IMR-90 (cell line): ENCODE measurements around the gene PDE11A. TPM values are rescaled to one million over a fixed set of nuclear protein-coding genes. Genes with fewer than 3 reads are reported as not detected.
A peak's percentile ranks its signal among the peaks of the same experiment; 100 is the strongest.

Experiments
- ATAC-seq: fragments of 200-7000 bp; cut with Tn5 transposase; 2 replicates; pipeline ENCODE4 v1.9.1; 2020; ENCODE audit warnings: low read depth, mild to moderate bottlenecking, moderate library complexity
- BruUV-seq: library from RNA; stranded (reverse); fragments of 400-500 nt; replicated peaks from 2 replicates; lab custom pipeline; 2021; lab: Mats Ljungman, UMichigan
- CTCF ChIA-PET: fragments of 300-600 bp; formaldehyde crosslinking; extraction: SDS; loops from one replicate; lab custom pipeline; 2021; ENCODE audit warnings: antibody characterized with exemption; lab: Yijun Ruan, JAX
- POLR2A ChIA-PET: fragments of 300-600 bp; sonication (Branson Sonifier 250); formaldehyde crosslinking; loops from one replicate; lab custom pipeline; 2022; ENCODE audit warnings: antibody characterized with exemption; ENCODE audit not compliant: unreplicated experiment; lab: Charles Lee
- DNase-seq: peaks from one replicate; pipeline ENCODE4 v3.0.0; 2013
- H2AFZ ChIP-seq: replicated peaks from 2 replicates; pipeline ENCODE3; 2013; ENCODE audit warnings: low read length, mild to moderate bottlenecking; ENCODE audit not compliant: poor library complexity
- H2AK5ac ChIP-seq: 2 replicates; pipeline ENCODE4 v1.6.1; 2013; ENCODE audit warnings: low read depth, low read length, inconsistent platforms
- H2AK9ac ChIP-seq: replicated peaks from 2 replicates; pipeline ENCODE3; 2013; ENCODE audit warnings: mild to moderate bottlenecking, low read depth, low read length, moderate library complexity; ENCODE audit not compliant: poor library complexity
- H2BK120ac ChIP-seq: 2 replicates; pipeline ENCODE4 v1.6.1; 2013; ENCODE audit warnings: low read depth, low read length, inconsistent platforms
- H2BK15ac ChIP-seq: 3 replicates; pipeline ENCODE4 v1.6.1; 2013; ENCODE audit warnings: low read depth, low read length, inconsistent platforms
- H2BK20ac ChIP-seq: 2 replicates; pipeline ENCODE4 v1.6.1; 2013; ENCODE audit warnings: low read depth, mild to moderate bottlenecking, inconsistent platforms, low read length, moderate library complexity
- H2BK5ac ChIP-seq: 2 replicates; pipeline ENCODE4 v1.6.1; 2013; ENCODE audit warnings: mild to moderate bottlenecking, low read depth, low read length, inconsistent platforms; ENCODE audit not compliant: poor library complexity, severe bottlenecking
- H3K14ac ChIP-seq: replicated peaks from 2 replicates; pipeline ENCODE4 v1.6.1; 2013; ENCODE audit warnings: low read depth, low read length, inconsistent platforms
- H3K18ac ChIP-seq: 2 replicates; pipeline ENCODE4 v1.6.1; 2013; ENCODE audit warnings: low read depth, low read length, control low read depth
- H3K23ac ChIP-seq: 2 replicates; pipeline ENCODE4 v1.6.1; 2013; ENCODE audit warnings: low read depth, low read length, inconsistent platforms
- H3K27ac ChIP-seq: 2 replicates; pipeline ENCODE4 v1.5.1; 2013; ENCODE audit warnings: mild to moderate bottlenecking, control low read depth, low read length; ENCODE audit not compliant: insufficient read depth
- H3K27me3 ChIP-seq: 2 replicates; pipeline ENCODE4 v1.6.1; 2013; ENCODE audit warnings: low read length; ENCODE audit not compliant: control insufficient read depth, insufficient read depth
- H3K36me3 ChIP-seq: 2 replicates; pipeline ENCODE4 v1.6.1; 2013; ENCODE audit warnings: low read length, mixed read lengths; ENCODE audit not compliant: control insufficient read depth, insufficient read depth
- H3K4ac ChIP-seq: 2 replicates; pipeline ENCODE4 v1.6.1; 2013; ENCODE audit warnings: low read depth, low read length, inconsistent platforms
- H3K4me1 ChIP-seq: 2 replicates; pipeline ENCODE4 v1.6.1; 2013; ENCODE audit warnings: low read length, mixed read lengths; ENCODE audit not compliant: control insufficient read depth, insufficient read depth
- H3K4me2 ChIP-seq: 2 replicates; pipeline ENCODE4 v1.6.1; 2013; ENCODE audit warnings: low read depth, mild to moderate bottlenecking, control low read depth, low read length, moderate library complexity
- H3K4me3 ChIP-seq: 2 replicates; pipeline ENCODE4 v1.5.1; 2013; ENCODE audit warnings: low read depth, mild to moderate bottlenecking, control low read depth, low read length, moderate library complexity; ENCODE audit not compliant: insufficient read depth
- H3K56ac ChIP-seq: 2 replicates; pipeline ENCODE4 v1.6.1; 2013; ENCODE audit warnings: low read length, inconsistent platforms; ENCODE audit not compliant: insufficient read depth; ENCODE audit errors: extremely low read depth
- H3K79me1 ChIP-seq, 2 experiments: 2 replicates each; pipeline ENCODE4 v1.6.1; 2013; ENCODE audit warnings: low read length in 2 of 2, inconsistent platforms in 1 of 2, low read depth in 1 of 2
- H3K9ac ChIP-seq: 2 replicates; pipeline ENCODE4 v1.6.1; 2013; ENCODE audit warnings: low read depth, low read length, control low read depth
- H3K9me1 ChIP-seq: 2 replicates; pipeline ENCODE4 v1.6.1; 2013; ENCODE audit warnings: low read length, inconsistent platforms; ENCODE audit not compliant: insufficient read depth
- H3K9me3 ChIP-seq: 2 replicates; pipeline ENCODE4 v1.6.1; 2013; ENCODE audit warnings: low read length; ENCODE audit not compliant: control insufficient read depth, insufficient read depth
- H4K20me1 ChIP-seq: 2 replicates; pipeline ENCODE4 v1.6.1; 2013; ENCODE audit warnings: low read length, inconsistent platforms; ENCODE audit not compliant: insufficient read depth
- H4K5ac ChIP-seq: 2 replicates; pipeline ENCODE4 v1.6.1; 2013; ENCODE audit warnings: mild to moderate bottlenecking, low read depth, low read length, control low read depth
- H4K8ac ChIP-seq, 2 experiments: 2 replicates each; pipeline ENCODE4 v1.6.1; 2013; ENCODE audit warnings: low read depth in 2 of 2, low read length in 2 of 2, control low read depth in 1 of 2, inconsistent platforms in 1 of 2
- H4K91ac ChIP-seq: 2 replicates; pipeline ENCODE4 v1.6.1; 2013; ENCODE audit warnings: low read depth, low read length, inconsistent platforms; ENCODE audit not compliant: insufficient read depth
- CTCF ChIP-seq: conservative IDR thresholded peaks from 2 replicates; pipeline ENCODE4 v1.5.1; 2012; ENCODE audit warnings: mild to moderate bottlenecking, low read depth, low read length, improper control_type of control experiment
- MXI1 ChIP-seq: IDR thresholded peaks from 2 replicates; pipeline ENCODE4 v1.6.1; 2012; ENCODE audit warnings: low read depth, mild to moderate bottlenecking, low read length, moderate library complexity, borderline replicate concordance
- NFE2L2 ChIP-seq: fragments of 150-350 bp; IDR thresholded peaks from 2 replicates; pipeline ENCODE4 v1.6.1; 2016; ENCODE audit warnings: low read depth, mild to moderate bottlenecking, low read length
- POLR2A ChIP-seq: IDR thresholded peaks from 2 replicates; pipeline ENCODE4 v1.6.1; 2012; ENCODE audit warnings: mild to moderate bottlenecking, low read depth, low read length
- RAD21 ChIP-seq: IDR thresholded peaks from 2 replicates; pipeline ENCODE4 v1.6.1; 2012; ENCODE audit warnings: low read length, improper control_type of control experiment
- RCOR1 ChIP-seq: IDR thresholded peaks from 2 replicates; pipeline ENCODE4 v1.6.1; 2012; ENCODE audit warnings: mild to moderate bottlenecking, low read length, improper control_type of control experiment; ENCODE audit not compliant: insufficient replicate concordance
- SMC3 ChIP-seq: fragments of 150-350 bp; IDR thresholded peaks from 2 replicates; pipeline ENCODE4 v1.6.1; 2016; ENCODE audit warnings: low read depth, mild to moderate bottlenecking, antibody characterized with exemption, low read length, moderate library complexity
- WGBS, 2 experiments: methylation state at CpG; one replicate each; pipeline versions ENCODE4 v1.1.5 to v1.1.7; 2013; ENCODE audit warnings: missing lambda C conversion rate in 2 of 2; ENCODE audit not compliant: insufficient read length in 1 of 2; ENCODE audit errors: extremely low coverage in 2 of 2; 5-methylcytosine and 5-hydroxymethylcytosine counted together
- dilution Hi-C: fragments of 300-500 bp; cut with HindIII; formaldehyde crosslinking; loops from one replicate; pipeline ENCODE4 v1.14.3; 2018; ENCODE audit warnings: low sequenced_read_pairs; ENCODE audit not compliant: unreplicated experiment
- in situ Hi-C: fragments of 300-500 bp; cut with MboI; formaldehyde crosslinking; loops from 3 replicates; pipeline ENCODE4 v1.14.3; 2019; ENCODE audit warnings: low sequenced_read_pairs, inconsistent platforms, mixed read lengths
- intact Hi-C: fragments of 100-400 bp; cut with micrococcal nuclease; formaldehyde crosslinking; loops from 2 replicates; pipeline ENCODE4 v1.10.0; 2022
- polyA plus RNA-seq, 3 experiments: library from polyadenylated mRNA; depleted of rRNA; stranded (reverse); fragments of >200 nt; gene quantifications; 2 replicates each; pipeline ENCODE4 v1.2.3, GENCODE V29; 2012; ENCODE audit warnings: low replicate concordance in 1 of 3
- total RNA-seq: library from RNA; depleted of rRNA; stranded (reverse); fragments of >200 nt; gene quantifications from 2 replicates; pipeline ENCODE4 v1.2.3, GENCODE V29; 2012
- TF ChIP-seq, protein P1 (sequence below): fragments of 150-350 bp; IDR thresholded peaks from 2 replicates; pipeline ENCODE4 v1.6.1; 2017; ENCODE audit warnings: mild to moderate bottlenecking, antibody characterized with exemption, low read length, low read depth

PDE11A gene
- total and polyA plus RNA-seq, 2 of the 4 experiments (the other 2 are of a cell fraction) = 0.21 to 0.72 TPM

DNA sequence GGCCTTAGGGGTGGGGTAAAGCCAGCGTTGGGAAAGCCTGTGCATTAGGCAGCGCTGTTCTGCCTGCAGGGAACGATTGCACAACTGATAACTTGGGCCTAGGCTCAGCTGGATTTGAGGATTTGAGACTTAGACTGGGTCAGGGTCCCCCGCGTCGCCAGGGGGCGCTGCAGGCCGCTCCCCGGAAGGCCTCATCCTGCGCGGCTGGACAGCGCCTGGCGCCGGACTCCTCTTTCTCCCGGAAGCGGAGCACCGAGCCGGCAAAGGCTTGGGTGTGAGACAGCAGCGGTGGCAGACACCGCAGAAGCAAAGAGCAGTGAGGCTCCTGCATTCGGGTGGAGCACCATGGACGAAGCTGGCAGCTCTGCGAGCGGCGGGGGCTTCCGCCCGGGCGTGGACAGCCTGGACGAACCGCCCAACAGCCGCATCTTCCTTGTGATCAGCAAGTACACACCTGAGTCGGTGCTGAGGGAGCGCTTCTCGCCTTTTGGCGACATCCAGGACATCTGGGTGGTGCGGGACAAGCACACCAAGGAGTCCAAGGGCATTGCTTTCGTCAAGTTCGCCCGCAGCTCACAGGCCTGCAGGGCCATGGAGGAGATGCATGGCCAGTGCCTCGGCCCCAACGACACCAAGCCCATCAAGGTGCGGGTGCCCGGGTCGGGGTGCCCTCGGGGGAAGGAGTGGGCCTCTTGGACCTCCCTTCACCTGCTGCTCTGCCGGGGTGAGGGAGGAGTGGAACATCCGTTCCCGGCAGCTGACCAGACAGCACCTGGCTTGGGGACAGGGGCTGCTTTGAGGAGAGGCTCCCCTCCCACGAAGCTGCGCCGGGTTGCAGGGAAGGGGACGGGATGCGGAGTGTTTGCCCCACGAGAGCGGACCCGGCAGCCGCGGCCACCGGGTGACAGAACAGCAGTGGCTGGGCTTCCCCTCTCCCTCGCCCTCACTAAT lies 39.9 kb upstream of the PDE11A start, which contains the start of gene RBM45 (continued):
- TF ChIP-seq, protein P1, sequence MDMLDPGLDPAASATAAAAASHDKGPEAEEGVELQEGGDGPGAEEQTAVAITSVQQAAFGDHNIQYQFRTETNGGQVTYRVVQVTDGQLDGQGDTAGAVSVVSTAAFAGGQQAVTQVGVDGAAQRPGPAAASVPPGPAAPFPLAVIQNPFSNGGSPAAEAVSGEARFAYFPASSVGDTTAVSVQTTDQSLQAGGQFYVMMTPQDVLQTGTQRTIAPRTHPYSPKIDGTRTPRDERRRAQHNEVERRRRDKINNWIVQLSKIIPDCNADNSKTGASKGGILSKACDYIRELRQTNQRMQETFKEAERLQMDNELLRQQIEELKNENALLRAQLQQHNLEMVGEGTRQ = no peak
- TF ChIP-seq RAD21 = peak; percentile 75

- H3K79me1 ChIP-seq = peaks cover 4 to 9% of the 10 kb centered on the region in 2 experiments; a peak in 3 of 4 replicates
- H2BK20ac ChIP-seq = no peak overlapping the region
- H3K23ac ChIP-seq = no peak overlapping the region
- no peak overlapping the region for H3K56ac ChIP-seq
- H3K14ac ChIP-seq = no peak overlapping the region
- H3K4me1 ChIP-seq = peaks cover 1% of the 10 kb centered on the region
- no peak overlapping the region for H3K4me3 ChIP-seq
- intact Hi-C loops = loop anchor here (1.0 to 10.0 kb wide), 7 partner anchors 81 to 803 kb away; partner anchors contain the start of gene OSBPL6
- in situ Hi-C loops = no loop called here
- H4K5ac ChIP-seq = no peak overlapping the region; the same call in 1 of the 2 replicates
- no peak overlapping the region for H3K18ac ChIP-seq
- no peaks in the 10 kb centered on the region for H4K20me1 ChIP-seq
- ChIA-PET CTCF (interaction anchor here (0.5 to 2.8 kb wide), 17 partner anchors 9 to 370 kb away, joined by 3 to 18 read pairs (median 3); no protein-coding TSS in a partner anchor), POLR2A (no interaction called here)
- H3K9ac ChIP-seq = no peak overlapping the region
- no peaks in the 10 kb centered on the region for H3K9me3 ChIP-seq
- H2BK15ac ChIP-seq = no peak overlapping the region
- peak overlapping the region; percentile 96 for H2AFZ ChIP-seq
- H2AK5ac ChIP-seq = no peak overlapping the region
- H3K27ac ChIP-seq = no peak overlapping the region
- peaks cover 6% of the 10 kb centered on the region for H3K9me1 ChIP-seq
- no peak overlapping the region for H2AK9ac ChIP-seq
- no peak overlapping the region for H4K91ac ChIP-seq
- ATAC-seq = no peak
- WGBS, 2 experiments = no CpG with 5 or more reads among the region's 1 CpG
- no TSS peak for BruUV-seq
- dilution Hi-C loops = no loop called here
- DNase-seq = no peak
- no peak overlapping the region for H2BK120ac ChIP-seq
- H3K27me3 ChIP-seq = no peaks in the 10 kb centered on the region
- 0 out of 2 replicates have a peak overlapping the region, but pooled peaks have one; percentile 1 for H3K4ac ChIP-seq
- no peak overlapping the region for H2BK5ac ChIP-seq
- no peak for TF ChIP-seq NFE2L2
- TF ChIP-seq MXI1 = no peak
- no peak for TF ChIP-seq CTCF
- TF ChIP-seq SMC3 = no peak
- no peak for TF ChIP-seq POLR2A
- no peak for TF ChIP-seq RCOR1
- no peak overlapping the region for H3K4me2 ChIP-seq
- no peaks in the 10 kb centered on the region for H3K36me3 ChIP-seq
- peak overlapping the region in 1 of 2 experiments; percentile 48; a peak in 2 of 4 replicates for H4K8ac ChIP-seq
Measured at GRCh38 chr2:178111743-178112142, 39.2 kb upstream of the PDE11A start.
